OCI-LY7 (cell line): ENCODE data around the gene MAPK6. TPM values are rescaled to one million over a fixed set of nuclear protein-coding genes. Genes with fewer than 3 reads are reported as not detected.

ENCODE experiments used
- BruUV-seq: library from RNA; stranded (reverse); fragments of 400-500 nt; replicated peaks from 2 replicates; lab custom pipeline; 2021; lab: Mats Ljungman, UMichigan
- CTCF ChIA-PET: fragments of 300-600 bp; sonication (Branson Sonifier 250); formaldehyde crosslinking; loops from one replicate; lab custom pipeline; 2022; ENCODE audit warnings: antibody characterized with exemption; ENCODE audit not compliant: unreplicated experiment; lab: Charles Lee
- POLR2A ChIA-PET: fragments of 300-600 bp; sonication (Branson Sonifier 250); formaldehyde crosslinking; loops from one replicate; lab custom pipeline; 2022; ENCODE audit warnings: antibody characterized with exemption; lab: Charles Lee
- DNase-seq: peaks from one replicate; pipeline ENCODE4 v3.0.0-alpha.2; 2015; ENCODE audit warnings: low spot score
- H2AFZ ChIP-seq: fragments of 200-600 bp; sonication (generic), shearing (Covaris generic); 2 replicates; pipeline ENCODE4 v1.6.1; 2014; ENCODE audit warnings: mild to moderate bottlenecking, antibody characterized with exemption, low read length, moderate library complexity
- H3K27ac ChIP-seq: fragments of 200-600 bp; sonication (generic); 2 replicates; pipeline ENCODE4 v1.5.1; 2014; ENCODE audit warnings: mixed run types, low read depth, mild to moderate bottlenecking, moderate library complexity, low read length, inconsistent platforms; ENCODE audit not compliant: poor library complexity, severe bottlenecking
- H3K36me3 ChIP-seq: fragments of 200-600 bp; sonication (generic); 2 replicates; pipeline ENCODE4 v1.6.1; 2014; ENCODE audit warnings: mild to moderate bottlenecking, antibody characterized with exemption, low read length, moderate library complexity, mixed read lengths; ENCODE audit not compliant: insufficient read depth
- H3K4me1 ChIP-seq: fragments of 200-600 bp; sonication (generic); 2 replicates; pipeline ENCODE4 v1.5.1; 2014; ENCODE audit warnings: mild to moderate bottlenecking, low read length; ENCODE audit not compliant: insufficient read depth, poor library complexity, severe bottlenecking
- H3K4me2 ChIP-seq: fragments of 200-600 bp; sonication (generic); 2 replicates; pipeline ENCODE4 v1.6.1; 2014; ENCODE audit warnings: mild to moderate bottlenecking, low read length
- H3K4me3 ChIP-seq: fragments of 200-600 bp; sonication (generic); 2 replicates; pipeline ENCODE4 v1.5.1; 2014; ENCODE audit warnings: mild to moderate bottlenecking, low read depth, low read length; ENCODE audit not compliant: poor library complexity, severe bottlenecking
- H3K79me2 ChIP-seq: fragments of 200-600 bp; sonication (generic); 2 replicates; pipeline ENCODE4 v1.6.1; 2016; ENCODE audit warnings: low read depth, mild to moderate bottlenecking, low read length, moderate library complexity, mixed read lengths; ENCODE audit not compliant: insufficient read depth
- H3K9me2 ChIP-seq: fragments of 200-600 bp; sonication (generic); 2 replicates; pipeline ENCODE4 v1.6.1; 2016; ENCODE audit warnings: mild to moderate bottlenecking, low read length, mixed read lengths; ENCODE audit not compliant: insufficient read depth
- H3K9me3 ChIP-seq: fragments of 200-600 bp; sonication (generic); 2 replicates; pipeline ENCODE4 v1.6.1; 2014; ENCODE audit warnings: mild to moderate bottlenecking, mixed run types, low read length, mixed read lengths
- H4K20me1 ChIP-seq: fragments of 200-600 bp; sonication (generic); 2 replicates; pipeline ENCODE4 v1.6.1; 2014; ENCODE audit warnings: mild to moderate bottlenecking, antibody characterized with exemption, low read length, moderate library complexity, mixed read lengths; ENCODE audit not compliant: insufficient read depth
- EZH2phosphoT487 ChIP-seq: fragments of 200-600 bp; sonication (generic); IDR thresholded peaks from 2 replicates; pipeline ENCODE4 v1.6.1; 2018; ENCODE audit warnings: low read depth, borderline replicate concordance, mild to moderate bottlenecking, mixed run types, antibody characterized with exemption, low read length, moderate library complexity, mixed read lengths
- intact Hi-C: fragments of 100-400 bp; cut with micrococcal nuclease; formaldehyde crosslinking; loops from one replicate; pipeline ENCODE4 v1.10.0; 2022; ENCODE audit not compliant: unreplicated experiment
- total RNA-seq, 2 experiments: library from RNA; depleted of rRNA in 1 of 2; stranded (reverse); fragments of >200 nt in 1 of 2; shearing (Covaris generic) in 1 of 2; gene quantifications; 2 replicates each; pipeline ENCODE4 v1.2.3, GENCODE V29; 2014 to 2022
- TF ChIP-seq, protein P1 (sequence below): fragments of 200-600 bp; sonication (generic); conservative IDR thresholded peaks from 2 replicates; pipeline ENCODE4 v1.5.1; 2014; ENCODE audit warnings: mild to moderate bottlenecking, antibody characterized with exemption, low read length, moderate library complexity, mixed read lengths

Gene MAPK6
- total RNA-seq, 2 experiments from 2014 or later = 19.8 to 49.7 TPM

DNA sequence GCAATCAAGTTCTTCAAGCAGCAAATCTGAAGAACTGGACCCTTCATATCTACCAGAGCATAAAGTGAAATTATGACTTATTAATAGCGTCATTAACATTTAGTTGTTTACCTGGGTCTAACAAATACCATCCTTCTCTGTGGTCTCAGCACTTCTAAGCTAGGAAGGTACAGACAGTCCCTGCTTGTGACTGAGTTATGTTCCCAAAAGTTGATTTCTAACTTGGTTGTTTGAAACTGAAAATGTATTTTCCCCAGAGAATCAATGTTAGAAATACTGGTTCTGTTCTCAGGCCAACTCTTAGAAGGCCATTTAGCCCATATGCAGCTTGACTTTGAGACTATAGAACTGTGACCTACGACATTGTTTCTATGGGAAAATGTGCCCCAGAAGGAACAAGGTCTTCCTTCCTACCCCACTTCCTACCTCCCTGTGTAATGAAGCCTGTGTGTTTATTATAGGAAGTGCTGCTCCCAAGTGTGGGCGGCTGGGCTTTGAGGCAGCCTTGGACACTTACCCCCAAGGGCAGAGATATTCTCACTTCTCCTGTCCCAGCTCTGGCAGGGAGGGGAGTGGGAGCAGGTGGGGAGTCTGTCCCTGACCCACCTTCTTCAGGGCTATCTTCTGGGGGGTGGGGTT, 12.2 kb upstream of the MAPK6 start:
- no peaks in the 10 kb centered on the region for H4K20me1 ChIP-seq
- peak overlapping the region; percentile 79 for H2AFZ ChIP-seq
- no TSS peak for BruUV-seq
- TF ChIP-seq, protein P1, sequence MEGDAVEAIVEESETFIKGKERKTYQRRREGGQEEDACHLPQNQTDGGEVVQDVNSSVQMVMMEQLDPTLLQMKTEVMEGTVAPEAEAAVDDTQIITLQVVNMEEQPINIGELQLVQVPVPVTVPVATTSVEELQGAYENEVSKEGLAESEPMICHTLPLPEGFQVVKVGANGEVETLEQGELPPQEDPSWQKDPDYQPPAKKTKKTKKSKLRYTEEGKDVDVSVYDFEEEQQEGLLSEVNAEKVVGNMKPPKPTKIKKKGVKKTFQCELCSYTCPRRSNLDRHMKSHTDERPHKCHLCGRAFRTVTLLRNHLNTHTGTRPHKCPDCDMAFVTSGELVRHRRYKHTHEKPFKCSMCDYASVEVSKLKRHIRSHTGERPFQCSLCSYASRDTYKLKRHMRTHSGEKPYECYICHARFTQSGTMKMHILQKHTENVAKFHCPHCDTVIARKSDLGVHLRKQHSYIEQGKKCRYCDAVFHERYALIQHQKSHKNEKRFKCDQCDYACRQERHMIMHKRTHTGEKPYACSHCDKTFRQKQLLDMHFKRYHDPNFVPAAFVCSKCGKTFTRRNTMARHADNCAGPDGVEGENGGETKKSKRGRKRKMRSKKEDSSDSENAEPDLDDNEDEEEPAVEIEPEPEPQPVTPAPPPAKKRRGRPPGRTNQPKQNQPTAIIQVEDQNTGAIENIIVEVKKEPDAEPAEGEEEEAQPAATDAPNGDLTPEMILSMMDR = no peak
- TF ChIP-seq EZH2phosphoT487 = no peak
- H3K9me2 ChIP-seq = no peaks in the 10 kb centered on the region
- no peak overlapping the region for H3K27ac ChIP-seq
- intact Hi-C loops = no loop called here
- no peak overlapping the region for H3K4me3 ChIP-seq
- H3K79me2 ChIP-seq = no peaks in the 10 kb centered on the region
- peaks cover 39% of the 10 kb centered on the region for H3K4me1 ChIP-seq
- DNase-seq = no peak
- H3K36me3 ChIP-seq = no peaks in the 10 kb centered on the region
- no peaks in the 10 kb centered on the region for H3K9me3 ChIP-seq
- CTCF ChIA-PET = no interaction called here
- peak overlapping the region; percentile 26 for H3K4me2 ChIP-seq
- POLR2A ChIA-PET = interaction anchor here (0.6 to 2.0 kb wide), 7 partner anchors 13 to 153 kb away, joined by 3 to 5 read pairs (median 4); no protein-coding TSS in a partner anchor

DNA sequence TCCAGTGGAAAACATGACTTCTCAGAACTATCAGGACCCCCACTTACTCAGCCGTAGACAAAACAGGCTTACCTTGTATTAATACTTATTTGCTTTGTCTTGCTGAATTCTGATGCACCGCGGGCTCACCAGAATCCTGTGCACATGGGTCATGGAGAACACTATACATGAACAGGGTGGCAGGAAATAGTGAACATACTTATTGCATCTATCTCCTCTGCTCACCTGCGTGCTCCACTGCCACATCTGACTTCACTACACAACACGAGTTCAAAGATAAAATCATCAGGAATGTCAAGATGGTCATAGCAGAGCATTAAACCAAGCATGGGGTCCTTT, 10.7 kb upstream of the MAPK6 start:
- BruUV-seq = no TSS peak
- DNase-seq = no peak
- no peaks in the 10 kb centered on the region for H3K79me2 ChIP-seq
- intact Hi-C loops = no loop called here
- H3K4me2 ChIP-seq = peak overlapping the region; percentile 46
- H3K9me2 ChIP-seq = no peaks in the 10 kb centered on the region
- peak overlapping the region; percentile 68 for H2AFZ ChIP-seq
- peaks cover 39% of the 10 kb centered on the region for H3K4me1 ChIP-seq
- POLR2A ChIA-PET = interaction anchor here (0.6 to 2.0 kb wide), 5 partner anchors 12 to 154 kb away, joined by 3 to 5 read pairs (median 4); no protein-coding TSS in a partner anchor
- H3K4me3 ChIP-seq = no peak overlapping the region
- H4K20me1 ChIP-seq = no peaks in the 10 kb centered on the region
- TF ChIP-seq, protein P1 = no peak
- no peak for TF ChIP-seq EZH2phosphoT487
- H3K36me3 ChIP-seq = no peaks in the 10 kb centered on the region
- no peaks in the 10 kb centered on the region for H3K9me3 ChIP-seq
- no peak overlapping the region for H3K27ac ChIP-seq
- CTCF ChIA-PET = no interaction called here

DNA sequence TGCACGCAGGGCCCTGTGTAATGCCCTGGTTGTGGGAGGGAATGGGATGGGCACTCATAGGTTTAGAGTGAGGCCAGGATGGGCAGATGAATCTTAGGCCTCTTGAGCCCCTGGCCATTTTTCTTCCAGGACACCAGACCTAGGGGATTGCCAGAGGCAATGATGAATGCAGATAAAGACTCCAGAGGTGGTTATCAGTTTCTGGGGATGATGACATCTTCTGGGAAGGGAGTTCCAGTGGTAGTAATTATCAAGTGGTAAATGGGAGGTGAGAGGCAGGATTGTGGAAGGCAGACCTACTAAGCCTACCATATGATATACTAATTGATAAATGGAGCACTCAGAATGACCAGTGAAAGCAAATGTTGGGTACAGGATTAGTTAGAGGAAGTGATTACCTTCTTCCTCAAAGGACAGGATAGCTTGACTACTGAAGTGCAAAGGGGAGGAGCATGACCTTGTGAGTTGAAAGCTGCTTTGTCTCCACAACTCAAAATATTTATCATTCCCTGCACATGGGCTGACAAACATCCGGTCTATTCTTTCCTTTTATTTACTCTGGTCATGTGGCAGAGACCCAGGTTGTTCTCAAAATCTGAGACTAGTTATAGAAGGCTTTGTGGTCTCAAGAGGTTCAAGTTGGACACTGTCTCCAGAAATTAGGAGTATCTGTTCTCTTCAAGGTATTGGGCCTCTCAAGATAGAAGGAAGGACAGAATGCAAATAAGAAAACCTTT, 10.2 kb upstream of the MAPK6 start:
- Histone ChIP-seq H3K4me2 (peak overlapping the region; percentile 46), H3K79me2 (no peaks in the 10 kb centered on the region), H4K20me1 (no peaks in the 10 kb centered on the region), H3K4me1 (peaks cover 42% of the 10 kb centered on the region), H3K9me3 (no peaks in the 10 kb centered on the region), H2AFZ (peak overlapping the region; percentile 68; the same call in 1 of the 2 replicates), H3K4me3 (no peak overlapping the region), H3K9me2 (no peaks in the 10 kb centered on the region), H3K36me3 (no peaks in the 10 kb centered on the region), H3K27ac (no peak overlapping the region)
- no TSS peak for BruUV-seq
- ChIA-PET CTCF (no interaction called here), POLR2A (interaction anchor here (0.6 kb wide), 2 partner anchors 34 to 36 kb away, joined by 3 to 5 read pairs; no protein-coding TSS in a partner anchor)
- DNase-seq = peak; percentile 47
- intact Hi-C loops = no loop called here
- no peak for TF ChIP-seq EZH2phosphoT487
- TF ChIP-seq, protein P1 = no peak
